Glutamatergic neuron (in vitro differentiated cells): ENCODE results near the gene KCNK16. TPM values are rescaled to one million over a fixed set of nuclear protein-coding genes. Genes with fewer than 3 reads are reported as not detected.

Experiments used
- DNase-seq: peaks from one replicate; pipeline ENCODE4 v3.0.0; 2022
- H3K27ac Mint-ChIP-seq: one replicate; pipeline ENCODE4 v1.8.0; 2020; ENCODE audit warnings: mild to moderate bottlenecking, mixed read lengths, inconsistent platforms; ENCODE audit not compliant: unreplicated experiment
- H3K27me3 Mint-ChIP-seq: one replicate; pipeline ENCODE4 v1.8.0; 2020; ENCODE audit warnings: mild to moderate bottlenecking, moderate library complexity, mixed read lengths, inconsistent platforms; ENCODE audit not compliant: unreplicated experiment
- H3K36me3 Mint-ChIP-seq: one replicate; pipeline ENCODE4 v1.8.0; 2020; ENCODE audit warnings: mild to moderate bottlenecking, mixed read lengths, inconsistent platforms; ENCODE audit not compliant: unreplicated experiment
- H3K4me1 Mint-ChIP-seq: one replicate; pipeline ENCODE4 v1.8.0; 2020; ENCODE audit warnings: mild to moderate bottlenecking, low read depth, mixed read lengths, inconsistent platforms; ENCODE audit not compliant: unreplicated experiment
- H3K4me3 Mint-ChIP-seq: one replicate; pipeline ENCODE4 v1.8.0; 2020; ENCODE audit warnings: mild to moderate bottlenecking, mixed read lengths, inconsistent platforms; ENCODE audit not compliant: unreplicated experiment
- H3K9me3 Mint-ChIP-seq: one replicate; pipeline ENCODE4 v1.8.0; 2020; ENCODE audit warnings: mild to moderate bottlenecking, moderate library complexity, mixed read lengths, inconsistent platforms; ENCODE audit not compliant: unreplicated experiment
- total RNA-seq: library from RNA; stranded (reverse); fragmentation: NEBNext Ultra II Directional; extraction: Animal tissue kit (Norgen Biotek cat#: 25700); gene quantifications from one replicate; pipeline ENCODE4 v1.2.1, GENCODE V29; 2021; ENCODE audit not compliant: unreplicated experiment
- TF ChIP-seq, protein P1 (sequence below): fragments of 200-600 bp; sonication (generic); IDR thresholded peaks from one replicate; pipeline ENCODE4 v1.5.0; 2021; ENCODE audit not compliant: partially characterized antibody, unreplicated experiment

The KCNK16 gene
- total RNA-seq, 1 donor from 2014 or later: not detected

DNA sequence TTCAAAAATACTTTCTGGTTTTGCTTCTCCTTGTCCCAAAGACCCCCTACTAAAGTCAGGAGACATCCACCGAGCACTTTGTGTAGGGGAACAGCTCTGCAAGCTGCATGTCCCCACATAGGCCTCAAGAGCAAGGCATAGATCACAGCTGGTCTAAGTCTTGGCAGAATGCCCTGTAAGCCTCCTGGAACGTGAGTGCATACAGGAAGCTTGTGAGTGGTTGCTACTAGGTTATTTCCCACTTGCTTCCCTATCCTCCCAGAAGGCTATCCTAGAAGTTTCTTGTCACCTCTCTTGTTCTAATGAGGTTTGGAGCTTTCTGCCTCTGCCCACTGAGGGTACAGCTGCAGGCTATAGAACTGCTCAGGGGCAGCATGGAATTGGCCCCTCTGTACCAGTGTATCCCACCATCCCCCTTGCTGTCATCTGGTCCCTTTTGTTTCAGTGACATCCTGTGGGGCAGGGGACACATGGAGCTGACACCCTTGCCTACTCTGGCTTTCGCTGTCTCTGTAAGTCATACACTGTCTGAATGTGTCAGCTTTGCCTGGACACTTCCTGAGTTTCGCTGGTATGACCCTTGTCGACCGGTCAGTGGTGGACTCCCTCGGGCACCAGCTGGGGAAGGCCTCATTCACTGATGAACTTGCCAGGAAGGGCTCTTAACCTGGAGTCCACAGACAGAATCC, 35.6 kb upstream of the KCNK16 start:
- Mint-ChIP-seq H3K36me3 (no peaks in the 10 kb centered on the region), H3K4me1 (peaks cover 6% of the 10 kb centered on the region), H3K27me3 (no peaks in the 10 kb centered on the region), H3K9me3 (no peaks in the 10 kb centered on the region), H3K4me3 (no peak overlapping the region), H3K27ac (no peak overlapping the region)
- no peak for DNase-seq
- TF ChIP-seq, protein P1, sequence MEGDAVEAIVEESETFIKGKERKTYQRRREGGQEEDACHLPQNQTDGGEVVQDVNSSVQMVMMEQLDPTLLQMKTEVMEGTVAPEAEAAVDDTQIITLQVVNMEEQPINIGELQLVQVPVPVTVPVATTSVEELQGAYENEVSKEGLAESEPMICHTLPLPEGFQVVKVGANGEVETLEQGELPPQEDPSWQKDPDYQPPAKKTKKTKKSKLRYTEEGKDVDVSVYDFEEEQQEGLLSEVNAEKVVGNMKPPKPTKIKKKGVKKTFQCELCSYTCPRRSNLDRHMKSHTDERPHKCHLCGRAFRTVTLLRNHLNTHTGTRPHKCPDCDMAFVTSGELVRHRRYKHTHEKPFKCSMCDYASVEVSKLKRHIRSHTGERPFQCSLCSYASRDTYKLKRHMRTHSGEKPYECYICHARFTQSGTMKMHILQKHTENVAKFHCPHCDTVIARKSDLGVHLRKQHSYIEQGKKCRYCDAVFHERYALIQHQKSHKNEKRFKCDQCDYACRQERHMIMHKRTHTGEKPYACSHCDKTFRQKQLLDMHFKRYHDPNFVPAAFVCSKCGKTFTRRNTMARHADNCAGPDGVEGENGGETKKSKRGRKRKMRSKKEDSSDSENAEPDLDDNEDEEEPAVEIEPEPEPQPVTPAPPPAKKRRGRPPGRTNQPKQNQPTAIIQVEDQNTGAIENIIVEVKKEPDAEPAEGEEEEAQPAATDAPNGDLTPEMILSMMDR: no peak

DNA sequence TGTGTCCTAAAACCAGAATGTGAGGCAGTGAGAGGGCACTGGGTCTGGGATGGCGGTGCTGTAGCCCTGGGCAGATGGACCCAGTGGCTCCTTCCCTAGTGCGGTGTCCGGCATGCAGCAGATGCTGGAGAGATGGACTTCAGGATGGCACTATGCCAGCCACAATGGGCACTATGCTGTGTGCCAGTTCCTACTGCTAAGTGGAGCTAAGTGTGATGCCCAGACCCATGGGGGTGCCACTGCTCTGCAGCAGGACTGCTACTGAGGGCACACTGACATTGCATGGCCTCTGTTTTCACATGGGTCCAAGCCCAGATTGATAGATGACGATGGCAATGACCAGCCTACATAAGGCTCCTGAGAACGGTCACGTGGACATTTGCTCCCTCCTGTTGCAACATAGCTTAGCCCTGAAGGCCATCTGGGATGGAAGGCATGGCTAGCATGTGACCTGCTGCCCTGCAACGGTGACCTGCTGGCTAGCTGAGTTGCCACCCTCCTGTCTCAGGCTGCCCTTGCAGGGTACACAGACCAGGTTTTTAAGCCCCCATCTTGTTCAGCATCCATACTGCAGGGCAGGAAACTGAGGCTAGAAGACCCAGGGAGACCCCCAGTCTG, 31.3 kb upstream of the KCNK16 start:
- Mint-ChIP-seq H3K27ac (no peak overlapping the region), H3K9me3 (no peaks in the 10 kb centered on the region), H3K27me3 (no peaks in the 10 kb centered on the region), H3K4me3 (no peak overlapping the region), H3K4me1 (no peaks in the 10 kb centered on the region), H3K36me3 (no peaks in the 10 kb centered on the region)
- TF ChIP-seq, protein P1: no peak
- no peak for DNase-seq

DNA sequence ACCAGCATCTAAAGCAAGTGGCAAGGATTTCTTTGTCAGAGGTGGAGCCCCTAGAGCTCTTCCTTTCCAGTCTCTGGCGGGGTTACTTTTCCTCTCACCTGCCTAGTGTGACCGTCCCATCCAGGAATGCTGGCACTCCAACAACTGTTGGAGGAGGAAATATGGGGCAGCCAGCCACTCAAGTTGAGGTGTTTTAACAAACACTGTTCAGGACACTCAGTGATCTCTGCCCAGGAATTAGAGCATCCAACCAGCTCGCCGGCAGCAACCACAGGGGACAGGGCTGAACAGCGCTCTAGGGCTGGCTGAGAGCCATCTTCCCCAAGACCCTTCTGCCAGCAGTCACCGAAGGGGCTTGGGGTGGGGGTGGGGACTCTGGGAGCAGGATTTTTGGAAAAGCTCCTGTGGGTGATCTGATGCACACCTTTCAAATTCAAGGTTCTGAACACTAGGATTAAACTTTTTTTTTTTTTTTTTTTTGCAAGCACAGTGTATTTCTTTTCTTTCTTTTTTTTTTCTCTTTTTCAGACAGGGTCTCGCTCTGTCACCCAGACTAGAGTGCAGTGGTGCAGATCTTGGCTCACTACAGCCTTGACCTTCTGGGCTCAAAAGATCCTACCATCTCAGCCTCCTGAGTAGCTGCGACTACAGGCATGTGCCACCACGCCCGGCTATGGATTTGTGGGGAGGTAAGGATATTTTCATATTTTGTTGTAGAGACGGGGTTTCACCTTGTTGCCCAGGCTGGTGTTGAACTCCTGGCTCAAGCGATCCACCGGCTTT, 28.4 kb upstream of the KCNK16 start:
- DNase-seq: no peak
- Mint-ChIP-seq H3K27me3 (no peaks in the 10 kb centered on the region), H3K4me3 (no peak overlapping the region), H3K9me3 (no peaks in the 10 kb centered on the region), H3K36me3 (no peaks in the 10 kb centered on the region), H3K4me1 (no peaks in the 10 kb centered on the region), H3K27ac (no peak overlapping the region)
- TF ChIP-seq, protein P1: no peak

DNA sequence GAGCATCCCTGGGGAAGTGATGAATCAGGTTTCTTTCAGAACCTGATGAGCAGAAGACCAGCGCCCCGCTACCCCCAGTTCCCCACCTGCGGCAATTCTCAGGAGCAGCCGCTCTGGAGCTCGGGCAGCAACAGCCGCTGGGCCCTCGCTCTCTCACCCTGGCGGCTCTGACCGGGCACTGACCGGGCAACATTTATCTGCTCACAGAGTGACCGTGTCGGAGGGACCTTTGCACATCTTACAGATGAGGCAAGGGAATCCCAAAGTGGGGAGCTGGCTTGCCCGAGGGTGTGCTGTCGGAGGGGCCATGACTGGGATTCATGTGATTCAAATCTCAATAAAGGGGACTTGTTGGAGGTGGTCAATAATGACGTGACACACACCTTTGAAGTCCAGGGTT, 26.2 kb upstream of the KCNK16 start:
- Mint-ChIP-seq H3K4me1 (peaks cover 2% of the 10 kb centered on the region), H3K4me3 (no peak overlapping the region), H3K36me3 (no peaks in the 10 kb centered on the region), H3K9me3 (peaks cover 2% of the 10 kb centered on the region), H3K27ac (no peak overlapping the region), H3K27me3 (peaks cover 4% of the 10 kb centered on the region)
- TF ChIP-seq, protein P1: no peak
- DNase-seq: no peak
